SK-N-SH (cell line): ENCODE measurements around the gene LHFPL6. TPM values are rescaled to one million over a fixed set of nuclear protein-coding genes. Genes with fewer than 3 reads are reported as not detected.

ENCODE experiments used
- CTCF ChIA-PET: fragments of 300-600, 350-600 bp; formaldehyde crosslinking; extraction: SDS; loops from one replicate; lab custom pipeline; 2021; lab: Yijun Ruan, JAX
- POLR2A ChIA-PET: fragments of 350-600 bp; sonication (Branson Sonifier 250); formaldehyde crosslinking; extraction: SDS; loops from one replicate; lab custom pipeline; 2020; ENCODE audit warnings: antibody characterized with exemption, inconsistent platforms; lab: Yijun Ruan, JAX
- DNase-seq: peaks from one replicate; pipeline ENCODE4 v3.0.0; 2012
- H2AFZ ChIP-seq: fragments of 200-600 bp; sonication (generic); 2 replicates; pipeline ENCODE4 v1.8.1; 2016; ENCODE audit warnings: antibody characterized with exemption, mild to moderate bottlenecking, low read depth
- H3F3A ChIP-seq: fragments of 200-600 bp; sonication (generic); replicated peaks from 2 replicates; pipeline ENCODE3; 2016; ENCODE audit warnings: antibody characterized with exemption, mild to moderate bottlenecking; ENCODE audit not compliant: insufficient read depth
- H3K27ac ChIP-seq, 2 experiments: fragments of 200-500 bp in 1 of 2; fragments of 200-600 bp in 1 of 2; sonication (Bioruptor generic) in 1 of 2; sonication (generic), shearing (Covaris generic) in 1 of 2; 2 replicates each; pipeline versions ENCODE4 v1.5.1 to v1.6.1; 2014 to 2016; ENCODE audit warnings: low read depth in 2 of 2, inconsistent platforms in 1 of 2, low read length in 1 of 2, mild to moderate bottlenecking in 1 of 2, mixed read lengths in 1 of 2
- H3K27me3 ChIP-seq: fragments of 200-600 bp; sonication (generic), shearing (Covaris generic); 2 replicates; pipeline ENCODE4 v1.6.1; 2016; ENCODE audit warnings: mixed run types; ENCODE audit not compliant: insufficient read depth
- H3K36me3 ChIP-seq, 2 experiments: fragments of 200-500 bp in 1 of 2; fragments of 200-600 bp in 1 of 2; sonication (Bioruptor generic) in 1 of 2; sonication (generic) in 1 of 2; replicated peaks in 1 of 2; 2 replicates each; pipeline versions ENCODE3 to v1.5.1; 2014 to 2016; ENCODE audit warnings: low read length in 1 of 2, mild to moderate bottlenecking in 1 of 2; ENCODE audit not compliant: insufficient read depth in 2 of 2, control insufficient read depth in 1 of 2
- H3K4me1 ChIP-seq, 2 experiments: fragments of 200-500 bp in 1 of 2; fragments of 200-600 bp in 1 of 2; sonication (Bioruptor generic) in 1 of 2; sonication (generic), shearing (Covaris generic) in 1 of 2; 2 replicates each; pipeline versions ENCODE4 v1.5.1 to v1.6.1; 2014 to 2016; ENCODE audit warnings: low read depth in 1 of 2, low read length in 1 of 2, mixed run types in 1 of 2; ENCODE audit not compliant: insufficient read depth in 2 of 2, control insufficient read depth in 1 of 2
- H3K4me2 ChIP-seq: fragments of 200-600 bp; sonication (generic), shearing (Covaris generic); 2 replicates; pipeline ENCODE4 v1.6.1; 2017; ENCODE audit warnings: mixed run types
- H3K4me3 ChIP-seq, 2 experiments: fragments of 200-500 bp in 1 of 2; fragments of 200-600 bp in 1 of 2; sonication (Bioruptor generic) in 1 of 2; sonication (generic), shearing (Covaris generic) in 1 of 2; 2 replicates each; pipeline versions ENCODE4 v1.5.1 to v1.8.1; 2014 to 2016; ENCODE audit warnings: low read depth in 2 of 2, inconsistent platforms in 1 of 2, low read length in 1 of 2, mild to moderate bottlenecking in 1 of 2, mixed read lengths in 1 of 2, moderate library complexity in 1 of 2
- H3K79me2 ChIP-seq: fragments of 200-600 bp; sonication (generic); 2 replicates; pipeline ENCODE4 v1.8.1; 2017; ENCODE audit warnings: mild to moderate bottlenecking; ENCODE audit not compliant: insufficient read depth
- H3K9ac ChIP-seq: fragments of 200-600 bp; sonication (generic); 2 replicates; pipeline ENCODE4 v1.6.1; 2017; ENCODE audit warnings: mixed run types
- H3K9me2 ChIP-seq: fragments of 200-600 bp; sonication (generic); 2 replicates; pipeline ENCODE4 v1.6.1; 2017; ENCODE audit warnings: mixed run types
- H3K9me3 ChIP-seq: fragments of 200-600 bp; sonication (generic); 2 replicates; pipeline ENCODE4 v1.6.1; 2017; ENCODE audit warnings: mixed run types, mild to moderate bottlenecking, moderate library complexity
- H4K20me1 ChIP-seq: fragments of 200-600 bp; sonication (generic); 2 replicates; pipeline ENCODE4 v1.6.1; 2017; ENCODE audit warnings: mild to moderate bottlenecking, mixed run types; ENCODE audit not compliant: insufficient read depth
- CHD2 ChIP-seq: fragments of 150-350 bp; IDR thresholded peaks from 2 replicates; pipeline ENCODE4 v1.6.1; 2018; ENCODE audit warnings: low read length; ENCODE audit not compliant: partially characterized antibody
- ELF1 ChIP-seq: IDR thresholded peaks from 2 replicates; pipeline ENCODE4 v1.4.0; 2012
- FOSL2 ChIP-seq: IDR thresholded peaks from 2 replicates; pipeline ENCODE4 v1.4.0; 2012; ENCODE audit warnings: low read depth, mild to moderate bottlenecking, moderate library complexity, borderline replicate concordance
- FOXJ3 ChIP-seq: sonication (generic); formaldehyde crosslinking; IDR thresholded peaks from 2 replicates; pipeline ENCODE4 v1.5.1; 2020; ENCODE audit warnings: mild to moderate bottlenecking, missing genetic modification reagents
- FOXM1 ChIP-seq: IDR thresholded peaks from 2 replicates; pipeline ENCODE4 v1.4.0; 2012; ENCODE audit warnings: low read depth, mild to moderate bottlenecking
- GABPA ChIP-seq: IDR thresholded peaks from 2 replicates; pipeline ENCODE4 v1.4.0; 2012; ENCODE audit warnings: low read depth, mild to moderate bottlenecking
- MAX ChIP-seq: IDR thresholded peaks from 2 replicates; pipeline ENCODE4 v1.4.0; 2012; ENCODE audit warnings: low read depth
- NFIC ChIP-seq: IDR thresholded peaks from 2 replicates; pipeline ENCODE4 v1.4.0; 2012; ENCODE audit warnings: borderline replicate concordance
- PBX3 ChIP-seq: IDR thresholded peaks from 2 replicates; pipeline ENCODE4; 2012
- POLR2AphosphoS5 ChIP-seq: IDR thresholded peaks from 2 replicates; pipeline ENCODE4 v1.6.1; 2012; ENCODE audit warnings: low read depth, low read length
- RAD21 ChIP-seq: IDR thresholded peaks from 2 replicates; pipeline ENCODE4 v1.6.1; 2012; ENCODE audit warnings: mild to moderate bottlenecking, low read length
- RCOR1 ChIP-seq: fragments of 150-350 bp; IDR thresholded peaks from 2 replicates; pipeline ENCODE4 v1.6.1; 2017; ENCODE audit warnings: antibody characterized with exemption, low read length
- SIN3A ChIP-seq: IDR thresholded peaks from 2 replicates; pipeline ENCODE4 v1.6.1; 2012; ENCODE audit warnings: low read depth, mild to moderate bottlenecking, low read length, moderate library complexity, borderline replicate concordance
- SMC3 ChIP-seq: IDR thresholded peaks from 2 replicates; pipeline ENCODE4 v1.6.1; 2012; ENCODE audit warnings: low read depth, low read length, improper control_type of control experiment
- TCF12 ChIP-seq: IDR thresholded peaks from 2 replicates; pipeline ENCODE4 v1.4.0; 2012
- WGBS: methylation state at CpG from one replicate; pipeline ENCODE4 v1.1.6; 2017; ENCODE audit warnings: low lambda C conversion rate; 5-methylcytosine and 5-hydroxymethylcytosine counted together
- polyA plus RNA-seq, 3 experiments: library from polyadenylated mRNA; depleted of rRNA; stranded (reverse); fragments of >200 nt; gene quantifications; 2 replicates each; pipeline ENCODE4 v1.2.3, GENCODE V29; 2012
- TF ChIP-seq, protein P1 (sequence below): fragments of 150-350 bp; IDR thresholded peaks from 2 replicates; pipeline ENCODE4 v1.6.1; 2017; ENCODE audit warnings: antibody characterized with exemption, low read length, low read depth, borderline replicate concordance
- TF ChIP-seq, protein P2 (sequence below): IDR thresholded peaks from 2 replicates; pipeline ENCODE4 v1.4.0; 2012; ENCODE audit warnings: low read depth, borderline replicate concordance

LHFPL6 gene
- polyA plus RNA-seq, 1 of the 3 experiments (the other 2 are of a cell fraction) = 22.2 TPM

DNA sequence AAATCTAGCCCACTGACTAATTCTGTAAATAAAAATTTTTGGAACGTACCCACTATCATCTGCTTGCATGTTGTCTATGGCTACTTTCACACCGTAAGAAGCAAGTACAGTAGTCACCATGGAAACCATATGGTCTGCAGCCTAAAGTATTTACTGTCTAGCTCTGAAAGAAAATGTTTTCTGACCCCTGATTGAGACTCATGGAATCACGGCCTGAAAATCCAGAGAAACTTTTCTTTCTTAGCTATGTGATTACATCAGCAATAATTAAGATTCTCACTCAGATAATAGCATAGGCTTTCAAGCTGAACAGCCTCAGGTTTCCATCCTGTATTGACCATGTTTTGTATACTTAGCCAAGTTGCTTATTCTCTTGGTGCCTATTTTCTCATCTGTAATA, 300.2 kb downstream of the LHFPL6 start:
- no peaks in the 10 kb centered on the region for H3K27me3 ChIP-seq
- H4K20me1 ChIP-seq = no peaks in the 10 kb centered on the region
- DNase-seq = no peak
- CTCF ChIA-PET = no interaction called here
- H3K36me3 ChIP-seq = no peaks in the 10 kb centered on the region
- H3K27ac ChIP-seq = no peak overlapping the region
- no peaks in the 10 kb centered on the region for H3K9me2 ChIP-seq
- H3K9me3 ChIP-seq = no peaks in the 10 kb centered on the region
- no peak for TF ChIP-seq CHD2
- TF ChIP-seq, all 33 proteins: peak for 0
- no peaks in the 10 kb centered on the region for H3F3A ChIP-seq
- H3K79me2 ChIP-seq = no peaks in the 10 kb centered on the region
- no peak overlapping the region for H3K4me2 ChIP-seq
- WGBS = 45% methylated on average over 3 of the region's 3 CpGs
- POLR2A ChIA-PET = no interaction called here
- no peak overlapping the region for H3K4me3 ChIP-seq
- H2AFZ ChIP-seq = no peak overlapping the region
- no peaks in the 10 kb centered on the region; a peak in 1 of 4 replicates for H3K4me1 ChIP-seq
- H3K9ac ChIP-seq = no peak overlapping the region

DNA sequence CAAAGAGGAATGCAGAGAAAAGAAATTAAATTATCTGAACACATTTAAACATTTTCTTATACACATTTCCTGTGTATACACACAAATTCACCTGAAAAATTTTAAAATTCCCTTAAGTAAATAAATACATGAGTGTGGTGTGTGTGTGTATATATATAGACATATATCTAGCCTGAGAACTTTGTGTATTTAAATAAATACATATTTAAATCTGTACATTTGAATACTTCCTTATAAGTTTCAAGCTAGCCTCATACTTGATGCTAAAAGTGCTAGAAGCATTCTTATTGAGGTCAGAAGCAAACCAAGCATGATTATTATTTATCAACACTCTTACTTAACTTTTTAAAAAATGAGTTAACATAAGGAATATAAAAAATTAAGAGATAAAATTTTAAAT, 304.0 kb downstream of the LHFPL6 start:
- Histone ChIP-seq H3K9me3 (no peaks in the 10 kb centered on the region), H2AFZ (no peak overlapping the region), H3K4me2 (no peak overlapping the region), H3K27me3 (no peaks in the 10 kb centered on the region), H3K79me2 (no peaks in the 10 kb centered on the region), H3K9me2 (no peaks in the 10 kb centered on the region), H3K27ac (no peak overlapping the region), H3K4me1 (no peaks in the 10 kb centered on the region; a peak in 1 of 4 replicates), H3K9ac (no peak overlapping the region), H3K4me3 (no peak overlapping the region), H3F3A (no peaks in the 10 kb centered on the region), H4K20me1 (no peaks in the 10 kb centered on the region), H3K36me3 (no peaks in the 10 kb centered on the region)
- TF ChIP-seq SMC3 (no peak), POLR2AphosphoS5 (no peak), FOXJ3 (CRISPR knock-in tag) (no peak), SIN3A (no peak), RCOR1 (no peak), NFIC (no peak), FOXM1 (no peak), TCF12 (no peak), GABPA (no peak), FOSL2 (no peak), MAX (no peak), ELF1 (no peak), RAD21 (no peak), PBX3 (no peak)
- TF ChIP-seq, protein P1, sequence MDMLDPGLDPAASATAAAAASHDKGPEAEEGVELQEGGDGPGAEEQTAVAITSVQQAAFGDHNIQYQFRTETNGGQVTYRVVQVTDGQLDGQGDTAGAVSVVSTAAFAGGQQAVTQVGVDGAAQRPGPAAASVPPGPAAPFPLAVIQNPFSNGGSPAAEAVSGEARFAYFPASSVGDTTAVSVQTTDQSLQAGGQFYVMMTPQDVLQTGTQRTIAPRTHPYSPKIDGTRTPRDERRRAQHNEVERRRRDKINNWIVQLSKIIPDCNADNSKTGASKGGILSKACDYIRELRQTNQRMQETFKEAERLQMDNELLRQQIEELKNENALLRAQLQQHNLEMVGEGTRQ = no peak
- TF ChIP-seq, protein P2, sequence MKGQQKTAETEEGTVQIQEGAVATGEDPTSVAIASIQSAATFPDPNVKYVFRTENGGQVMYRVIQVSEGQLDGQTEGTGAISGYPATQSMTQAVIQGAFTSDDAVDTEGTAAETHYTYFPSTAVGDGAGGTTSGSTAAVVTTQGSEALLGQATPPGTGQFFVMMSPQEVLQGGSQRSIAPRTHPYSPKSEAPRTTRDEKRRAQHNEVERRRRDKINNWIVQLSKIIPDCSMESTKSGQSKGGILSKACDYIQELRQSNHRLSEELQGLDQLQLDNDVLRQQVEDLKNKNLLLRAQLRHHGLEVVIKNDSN = no peak
- POLR2A ChIA-PET = no interaction called here
- no peak for DNase-seq
- CTCF ChIA-PET = interaction anchor here (0.8 to 1.2 kb wide), 3 partner anchors 23 to 119 kb away, joined by 3 read pairs; no protein-coding TSS in a partner anchor
